K562 (cell line): ENCODE measurements around the gene THEM4. TPM values are rescaled to one million over a fixed set of nuclear protein-coding genes. Genes with fewer than 3 reads are reported as not detected.

ENCODE experiments used
- ATAC-seq: fragments of 200-7000 bp; cut with Tn5 transposase; 3 replicates; pipeline ENCODE4 v1.9.1; 2020; ENCODE audit warnings: moderate library complexity
- BruUV-seq: library from RNA; stranded (reverse); fragments of 400-500 nt; replicated peaks from 2 replicates; lab custom pipeline; 2021; lab: Mats Ljungman, UMichigan
- CTCF ChIA-PET: fragments of 300-600 bp; formaldehyde crosslinking; extraction: SDS; loops from one replicate; lab custom pipeline; 2021; ENCODE audit warnings: low intra/inter-chr PET ratio; lab: Yijun Ruan, JAX
- POLR2A ChIA-PET: fragments of 300-600, 350-650 bp; sonication (Branson Sonifier 250); formaldehyde crosslinking; extraction: SDS; loops from one replicate; lab custom pipeline; 2021; ENCODE audit warnings: antibody characterized with exemption, inconsistent platforms; lab: Yijun Ruan, JAX
- DNase-seq, 4 experiments: peaks; one replicate each; pipeline versions ENCODE4 v3.0.0 to v3.0.0-alpha.2; 2011 to 2018; ENCODE audit warnings: low spot score in 3 of 4, mixed read lengths in 3 of 4; ENCODE audit errors: extremely low read depth in 1 of 4
- FAIRE-seq: peaks from 2 replicates; lab custom pipeline; 2011; peaks lifted over from hg19 to GRCh38; lab: Jason Lieb, UNC
- H2AFZ ChIP-seq: 2 replicates; pipeline ENCODE4 v1.6.0; 2011; ENCODE audit warnings: low read depth, low read length, control low read depth, inconsistent platforms
- H3K27ac ChIP-seq: fragments of 200-600 bp; 3 replicates; pipeline ENCODE4 v1.8.0; 2011; ENCODE audit warnings: low read depth, mild to moderate bottlenecking, control low read depth, inconsistent platforms, low read length, moderate library complexity, mixed read lengths; ENCODE audit errors: extremely low read depth
- H3K27me3 ChIP-seq, 2 experiments: fragments of 300-600 bp in 1 of 2; 2 replicates in 1 of 2; 3 replicates in 1 of 2; pipeline versions ENCODE4 v1.6.0 to v1.8.0; 2011; ENCODE audit warnings: inconsistent platforms in 2 of 2, low read length in 2 of 2, mild to moderate bottlenecking in 1 of 2, mixed read lengths in 1 of 2, moderate library complexity in 1 of 2; ENCODE audit not compliant: control insufficient read depth in 2 of 2, insufficient read depth in 2 of 2
- H3K36me3 ChIP-seq: fragments of 300-600 bp; 3 replicates; pipeline ENCODE4 v1.8.0; 2011; ENCODE audit warnings: mild to moderate bottlenecking, low read length, inconsistent platforms; ENCODE audit not compliant: control insufficient read depth, insufficient read depth
- H3K4me1 ChIP-seq, 2 experiments: fragments of 200-600 bp in 1 of 2; replicated peaks in 1 of 2; 2 replicates in 1 of 2; 3 replicates in 1 of 2; pipeline versions ENCODE4 v1.5.1 to v1.8.0; 2011; ENCODE audit warnings: inconsistent platforms in 2 of 2, low read length in 2 of 2, mild to moderate bottlenecking in 1 of 2, mixed read lengths in 1 of 2, moderate library complexity in 1 of 2; ENCODE audit not compliant: control insufficient read depth in 2 of 2, insufficient read depth in 2 of 2
- H3K4me2 ChIP-seq: 2 replicates; pipeline ENCODE4 v1.6.1; 2011; ENCODE audit warnings: low read length, control low read depth, inconsistent platforms, mixed read lengths; ENCODE audit not compliant: insufficient read depth
- H3K4me3 ChIP-seq: fragments of 200-600 bp; sonication (generic), shearing (Covaris generic); 2 replicates; pipeline ENCODE4 v1.5.1; 2016; ENCODE audit warnings: control low read depth, inconsistent platforms
- H3K79me2 ChIP-seq: fragments of 200-600 bp; 3 replicates; pipeline ENCODE4 v1.8.0; 2011; ENCODE audit warnings: low read length, inconsistent platforms; ENCODE audit not compliant: control insufficient read depth, insufficient read depth
- H3K9ac ChIP-seq, 2 experiments: 2 replicates each; pipeline versions ENCODE4 v1.6.0 to v1.6.1; 2011; ENCODE audit warnings: low read depth in 2 of 2, low read length in 2 of 2, control low read depth in 1 of 2, inconsistent platforms in 1 of 2, mild to moderate bottlenecking in 1 of 2, mixed read lengths in 1 of 2; ENCODE audit not compliant: insufficient read depth in 1 of 2
- H3K9me1 ChIP-seq: one replicate; pipeline ENCODE4 v1.6.0; 2011; ENCODE audit warnings: inconsistent platforms, mild to moderate bottlenecking, low read length, moderate library complexity; ENCODE audit not compliant: control insufficient read depth, insufficient read depth
- H3K9me3 ChIP-seq: replicated peaks from 2 replicates; pipeline ENCODE4 v1.5.1; 2011; ENCODE audit warnings: low read depth, low read length, inconsistent platforms; ENCODE audit not compliant: control insufficient read depth, insufficient read depth
- H4K20me1 ChIP-seq: replicated peaks from 2 replicates; pipeline ENCODE4 v1.6.1; 2011; ENCODE audit warnings: low read length, inconsistent platforms, mixed read lengths; ENCODE audit not compliant: control insufficient read depth, insufficient read depth
- C11orf30 ChIP-seq: fragments of 450-650 bp; IDR thresholded peaks from 2 replicates; pipeline ENCODE4 v1.6.1; 2016; ENCODE audit warnings: low read depth, mild to moderate bottlenecking
- MAFF ChIP-seq: IDR thresholded peaks from 2 replicates; pipeline ENCODE4 v1.6.1; 2012; ENCODE audit warnings: low read length, improper control_type of control experiment
- MAFG ChIP-seq: fragments of 450-650 bp; conservative IDR thresholded peaks from 2 replicates; pipeline ENCODE4 v1.6.1; 2016; ENCODE audit warnings: missing genetic modification characterization, missing compliant biosample characterization
- TRIM25 ChIP-seq: fragments of 450-650 bp; IDR thresholded peaks from 2 replicates; pipeline ENCODE4 v1.7.0; 2016; ENCODE audit warnings: borderline replicate concordance
- ZBTB26 ChIP-seq: fragments of 450-650 bp; formaldehyde crosslinking; IDR thresholded peaks from 2 replicates; pipeline ENCODE4 v1.4.0; 2022; ENCODE audit warnings: missing genetic modification characterization
- ZNF316 ChIP-seq: fragments of 450-650 bp; IDR thresholded peaks from 2 replicates; pipeline ENCODE4 v1.6.1; 2016
- WGBS: fragments of 100-300 bp; shearing (Covaris generic); methylation state at CpG from one replicate; pipeline ENCODE4 v1.1.6; 2016; ENCODE audit warnings: low coverage, mixed read lengths; ENCODE audit not compliant: insufficient coverage; ENCODE audit errors: missing lambda C conversion rate; 5-methylcytosine and 5-hydroxymethylcytosine counted together
- in situ Hi-C: fragments of 300-500 bp; cut with MboI; formaldehyde crosslinking; loops from 4 replicates; pipeline ENCODE4 v1.15.0; 2018; ENCODE audit warnings: inconsistent platforms, mixed read lengths
- intact Hi-C: fragments of 100-400 bp; cut with micrococcal nuclease; formaldehyde crosslinking; loops from 2 replicates; pipeline ENCODE4 v1.14.2; 2022
- polyA plus RNA-seq, 8 experiments: library from polyadenylated mRNA; depleted of rRNA in 4 of 8; stranded (reverse) in 5 of 8; unstranded in 3 of 8; fragments of >200 nt; fragmentation: Nextera tagmentation in 2 of 8; fragmentation: Illumina TruSeq in 1 of 8; extraction: Ambion mirVana in 2 of 8; extraction: Trizol in 1 of 8; gene quantifications; 2 replicates each; pipeline versions ENCODE4 v1.2.1 to v1.2.3, GENCODE V29; 2011 to 2014; ENCODE audit warnings: inconsistent platforms in 1 of 8, missing spikeins in 1 of 8
- total RNA-seq, 7 experiments: library from RNA; depleted of rRNA in 6 of 7; stranded (reverse); fragments of >200 nt in 6 of 7; fragmentation: Illumina TruSeq in 2 of 7; extraction: Trizol in 2 of 7; gene quantifications; 2 replicates each; pipeline versions ENCODE4 v1.2.1 to v1.2.3, GENCODE V29; 2011 to 2021; ENCODE audit warnings: low replicate concordance in 1 of 7

The THEM4 gene
- total and polyA plus RNA-seq, 9 of the 15 experiments (the other 6 are each of a cell fraction or from before 2014, with no cell fraction given), result 8.6 to 71.9 (median 35.3) TPM

GRCh38 chr1:151914076-151914475 lies 4.8 kb upstream of the THEM4 start:
- Histone ChIP-seq H3K27ac (no peak overlapping the region), H3K4me3 (no peak overlapping the region), H3K9me1 (no peaks in the 10 kb centered on the region), H3K9ac (no peak overlapping the region), H3K9me3 (no peaks in the 10 kb centered on the region), H2AFZ (no peak overlapping the region), H3K4me1 (peaks cover 0 to 15% of the 10 kb centered on the region in 2 experiments; a peak in 3 of 5 replicates), H3K4me2 (no peak overlapping the region), H4K20me1 (no peaks in the 10 kb centered on the region), H3K27me3 (no peaks in the 10 kb centered on the region), H3K79me2 (peaks cover 2% of the 10 kb centered on the region), H3K36me3 (no peaks in the 10 kb centered on the region)
- WGBS, result 64% methylated on average over 2 of the region's 2 CpGs
- in situ Hi-C loops, result loop anchor here (10.0 kb wide), 1 partner anchor 1799 kb away; no protein-coding TSS in a partner anchor
- DNase-seq, result no peak
- BruUV-seq, result no TSS peak
- ChIA-PET POLR2A (interaction anchor here (0.6 kb wide), 1 partner anchor 43 kb away, joined by 3 read pairs; no protein-coding TSS in a partner anchor), CTCF (no interaction called here)
- FAIRE-seq, result no peak
- no peak for TF ChIP-seq TRIM25
- TF ChIP-seq MAFG (tag), result 0 out of 2 replicates have a peak, but pooled peaks have one; percentile 22
- TF ChIP-seq C11orf30, result peak; percentile 38; the same call in 1 of the 2 replicates
- TF ChIP-seq ZNF316, result peak; percentile 71
- 0 out of 2 replicates have a peak, but pooled peaks have one; percentile 15 for TF ChIP-seq MAFF
- no peak for TF ChIP-seq ZBTB26
- TF ChIP-seq, all 486 proteins: peak for 4
- ATAC-seq, result no peak
- intact Hi-C loops, result no loop called here
